ENCODE measurements around the gene RNF217. TPM values are rescaled to one million over a fixed set of nuclear protein-coding genes. Genes with fewer than 3 reads are reported as not detected.
A peak's percentile ranks its signal among the peaks of the same experiment; 100 is the strongest.
"Not testable (repeated sequence)": the region's sequence is repeated elsewhere in the genome, so short reads cannot be mapped to it uniquely, and the experiment has no call there.

Gene RNF217
- total RNA-seq, 4 donors from 2014 or later, result 26.2 to 32.2 (median 28.8) TPM

DNA sequence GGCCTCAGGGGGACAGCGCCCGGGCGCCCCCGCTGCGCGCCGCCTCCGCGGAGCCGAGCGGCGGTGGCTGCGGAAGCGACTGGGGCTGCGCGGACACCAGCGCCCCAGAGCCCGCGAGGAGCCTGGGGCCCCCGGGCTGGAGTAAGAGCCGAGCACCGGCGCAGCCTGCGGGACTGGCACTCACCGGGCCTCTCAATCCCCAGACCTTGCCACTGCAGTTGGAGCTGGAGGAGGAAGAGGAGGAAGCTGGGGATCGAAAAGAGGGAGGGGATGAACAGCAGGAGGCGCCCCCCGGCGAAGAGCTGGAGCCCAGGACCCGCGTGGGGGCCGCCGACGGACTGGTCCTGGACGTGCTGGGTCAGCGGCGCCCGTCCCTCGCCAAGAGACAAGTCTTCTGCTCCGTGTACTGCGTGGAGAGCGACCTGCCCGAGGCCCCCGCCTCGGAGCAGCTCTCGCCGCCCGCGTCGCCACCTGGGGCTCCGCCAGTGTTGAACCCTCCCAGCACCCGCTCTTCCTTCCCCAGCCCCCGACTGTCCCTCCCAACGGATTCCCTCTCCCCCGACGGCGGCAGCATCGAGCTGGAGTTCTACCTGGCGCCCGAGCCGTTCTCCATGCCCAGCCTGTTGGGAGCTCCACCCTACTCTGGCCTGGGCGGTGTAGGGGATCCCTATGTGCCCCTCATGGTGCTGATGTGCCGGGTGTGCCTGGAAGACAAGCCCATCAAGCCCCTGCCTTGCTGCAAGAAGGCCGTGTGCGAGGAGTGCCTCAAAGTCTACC, 590 bp downstream of the RNF217 start:
- no peaks in the 10 kb centered on the region for H3K27me3 ChIP-seq
- peaks cover 0 to 3% of the 10 kb centered on the region in 2 donors for H3K36me3 ChIP-seq
- peak; percentile 22 for ATAC-seq
- peak overlapping the region; percentile 93 to 97 (median 97) for H3K27ac ChIP-seq
- H3K9me3 ChIP-seq, result no peaks in the 10 kb centered on the region
- H3K4me1 ChIP-seq, result peaks cover 0 to 51% (median 21%) of the 10 kb centered on the region in 3 donors
- WGBS, 2 donors (ENCODE audit: low coverage in 1 of 2), result 0% methylated on average over 22 of the region's 65 CpGs; no CpG with 5 or more reads in 1 of the 2 donors
- H3K4me3 ChIP-seq, result peak overlapping the region; percentile 93 to 94
- TF ChIP-seq, protein P1, sequence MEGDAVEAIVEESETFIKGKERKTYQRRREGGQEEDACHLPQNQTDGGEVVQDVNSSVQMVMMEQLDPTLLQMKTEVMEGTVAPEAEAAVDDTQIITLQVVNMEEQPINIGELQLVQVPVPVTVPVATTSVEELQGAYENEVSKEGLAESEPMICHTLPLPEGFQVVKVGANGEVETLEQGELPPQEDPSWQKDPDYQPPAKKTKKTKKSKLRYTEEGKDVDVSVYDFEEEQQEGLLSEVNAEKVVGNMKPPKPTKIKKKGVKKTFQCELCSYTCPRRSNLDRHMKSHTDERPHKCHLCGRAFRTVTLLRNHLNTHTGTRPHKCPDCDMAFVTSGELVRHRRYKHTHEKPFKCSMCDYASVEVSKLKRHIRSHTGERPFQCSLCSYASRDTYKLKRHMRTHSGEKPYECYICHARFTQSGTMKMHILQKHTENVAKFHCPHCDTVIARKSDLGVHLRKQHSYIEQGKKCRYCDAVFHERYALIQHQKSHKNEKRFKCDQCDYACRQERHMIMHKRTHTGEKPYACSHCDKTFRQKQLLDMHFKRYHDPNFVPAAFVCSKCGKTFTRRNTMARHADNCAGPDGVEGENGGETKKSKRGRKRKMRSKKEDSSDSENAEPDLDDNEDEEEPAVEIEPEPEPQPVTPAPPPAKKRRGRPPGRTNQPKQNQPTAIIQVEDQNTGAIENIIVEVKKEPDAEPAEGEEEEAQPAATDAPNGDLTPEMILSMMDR (IDR thresholded peaks at IDR 0.05), result peak in 1 of 4 experiments; percentile 48
- TF ChIP-seq POLR2AphosphoS5 (IDR thresholded peaks at IDR 0.05), result peak; percentile 5
- TF ChIP-seq EP300 (IDR thresholded peaks at IDR 0.05), result no peak
- TF ChIP-seq POLR2A (IDR thresholded peaks at IDR 0.05), result peak; percentile 8 to 9

DNA sequence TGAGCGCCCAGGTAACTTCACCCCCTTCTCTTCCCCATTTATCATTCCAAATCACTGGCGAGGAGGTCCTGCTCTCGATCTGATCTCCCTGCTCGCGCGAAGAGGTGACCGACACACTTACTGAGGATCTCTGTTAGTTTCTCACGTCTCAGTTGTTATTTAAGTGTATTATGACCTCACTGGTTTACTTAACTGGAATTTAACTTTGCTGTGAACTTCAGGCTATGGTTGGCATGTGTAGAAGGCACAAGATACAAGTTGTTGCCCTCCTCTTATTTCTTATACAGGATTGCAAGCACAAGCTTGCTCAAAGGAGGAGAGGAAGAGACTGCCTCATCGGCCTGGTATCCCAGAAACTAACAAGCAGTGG, 1.2 kb downstream of the RNF217 start:
- H3K4me1 ChIP-seq, result peaks cover 0 to 57% (median 21%) of the 10 kb centered on the region in 3 donors
- H3K27ac ChIP-seq, result peak overlapping the region; percentile 93 to 97 (median 97)
- H3K27me3 ChIP-seq, result no peaks in the 10 kb centered on the region
- peaks cover 0 to 5% of the 10 kb centered on the region in 2 donors for H3K36me3 ChIP-seq
- ATAC-seq, result no peak
- TF ChIP-seq POLR2A (IDR thresholded peaks at IDR 0.05), result no peak
- TF ChIP-seq POLR2AphosphoS5 (IDR thresholded peaks at IDR 0.05), result peak; percentile 76
- H3K9me3 ChIP-seq, result no peaks in the 10 kb centered on the region
- 0% methylated on average over 3 to 9 of the region's 9 CpGs for WGBS, 2 donors (ENCODE audit: low coverage in 1 of 2)
- H3K4me3 ChIP-seq, result peak overlapping the region; percentile 93 to 94

DNA sequence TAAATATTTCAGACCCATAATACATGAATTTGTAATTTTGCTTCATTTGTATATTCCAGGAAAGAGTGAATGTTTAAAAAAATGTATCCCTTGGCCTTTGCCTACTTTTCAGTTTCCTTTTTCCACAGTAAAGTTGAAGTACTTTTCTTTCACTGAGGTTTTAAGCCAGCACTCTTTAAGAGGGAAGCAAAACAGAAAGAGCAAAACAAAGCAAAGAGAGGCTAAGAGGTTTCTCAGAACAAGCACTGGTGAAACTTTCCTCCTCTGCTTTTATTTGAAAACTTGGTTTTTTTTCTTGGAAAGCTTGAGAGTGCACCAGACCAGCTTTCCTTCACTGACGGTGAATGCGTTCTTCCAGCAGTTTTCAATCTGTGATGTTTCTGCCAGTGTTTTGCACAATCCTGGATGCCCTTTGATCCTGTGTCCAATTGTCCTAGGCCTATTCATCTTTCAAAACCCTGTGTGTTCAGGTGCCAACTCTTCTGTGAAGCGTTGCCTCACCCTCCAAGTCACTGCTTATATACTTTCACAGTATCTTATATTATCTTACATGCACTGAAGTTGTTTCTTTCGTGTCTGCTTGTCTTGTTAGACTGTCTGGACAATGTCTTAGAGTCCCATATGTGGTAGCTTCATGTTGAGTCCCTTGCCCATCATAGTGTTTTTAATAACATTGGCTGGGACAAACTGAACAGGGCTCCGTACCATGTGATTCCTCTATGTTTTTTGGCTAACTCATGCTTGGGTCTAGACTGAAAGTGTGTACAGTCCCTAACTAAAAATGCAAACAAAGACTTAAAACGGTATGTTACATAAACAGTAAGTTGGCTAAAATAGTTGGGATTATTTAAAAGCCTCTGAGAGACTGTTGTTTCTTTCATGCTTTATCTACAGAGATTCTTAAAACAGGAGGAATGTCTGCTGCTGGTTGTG, 1.9 kb downstream of the RNF217 start:
- Histone ChIP-seq H3K27ac (peak overlapping the region; percentile 93 to 97 (median 97)), H3K27me3 (no peaks in the 10 kb centered on the region), H3K4me3 (peak overlapping the region; percentile 93 to 94), H3K9me3 (no peaks in the 10 kb centered on the region), H3K4me1 (peaks cover 0 to 63% (median 21%) of the 10 kb centered on the region in 3 donors), H3K36me3 (peaks cover 0 to 5% of the 10 kb centered on the region in 2 donors)
- 5 to 6% methylated on average over 6 of the region's 6 CpGs for WGBS, 2 donors (ENCODE audit: low coverage in 1 of 2)
- ATAC-seq, result peak; percentile 59
- TF ChIP-seq, protein P1 (IDR thresholded peaks at IDR 0.05), result no peak
- TF ChIP-seq POLR2AphosphoS5 (IDR thresholded peaks at IDR 0.05) (peak; percentile 91), POLR2A (IDR thresholded peaks at IDR 0.05) (peak; percentile 7 to 14), EP300 (IDR thresholded peaks at IDR 0.05) (no peak)

DNA sequence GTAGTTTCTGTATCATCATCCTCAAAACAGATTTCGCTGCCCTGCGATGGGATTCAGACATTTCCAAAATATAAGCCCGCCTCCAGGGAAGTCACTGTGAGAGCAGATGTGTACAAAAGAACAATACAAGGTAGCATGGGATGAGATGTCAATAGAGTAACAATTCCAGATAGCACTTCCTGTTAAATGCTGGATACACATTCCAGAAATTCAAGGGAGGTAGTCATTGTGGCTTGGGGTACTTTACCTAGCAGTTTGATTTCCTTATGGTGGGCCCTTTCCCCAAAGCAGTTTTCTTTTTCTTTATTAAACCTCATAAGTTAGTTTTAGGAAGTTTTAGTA, 2.5 kb downstream of the RNF217 start:
- Histone ChIP-seq H3K4me1 (peaks cover 0 to 66% (median 21%) of the 10 kb centered on the region in 3 donors), H3K27me3 (no peaks in the 10 kb centered on the region), H3K4me3 (peak overlapping the region; percentile 93 to 94), H3K27ac (peak overlapping the region; percentile 93 to 97 (median 97)), H3K36me3 (peaks cover 0 to 5% of the 10 kb centered on the region in 2 donors), H3K9me3 (no peaks in the 10 kb centered on the region)
- WGBS, 2 donors (ENCODE audit: low coverage in 1 of 2), result 15 to 22% methylated on average over 3 of the region's 3 CpGs
- ATAC-seq, result no peak
- no peak for TF ChIP-seq POLR2A (IDR thresholded peaks at IDR 0.05)
- TF ChIP-seq, protein P1 (IDR thresholded peaks at IDR 0.05), result no peak
- no peak for TF ChIP-seq POLR2AphosphoS5 (IDR thresholded peaks at IDR 0.05)
- no peak for TF ChIP-seq EP300 (IDR thresholded peaks at IDR 0.05)

DNA sequence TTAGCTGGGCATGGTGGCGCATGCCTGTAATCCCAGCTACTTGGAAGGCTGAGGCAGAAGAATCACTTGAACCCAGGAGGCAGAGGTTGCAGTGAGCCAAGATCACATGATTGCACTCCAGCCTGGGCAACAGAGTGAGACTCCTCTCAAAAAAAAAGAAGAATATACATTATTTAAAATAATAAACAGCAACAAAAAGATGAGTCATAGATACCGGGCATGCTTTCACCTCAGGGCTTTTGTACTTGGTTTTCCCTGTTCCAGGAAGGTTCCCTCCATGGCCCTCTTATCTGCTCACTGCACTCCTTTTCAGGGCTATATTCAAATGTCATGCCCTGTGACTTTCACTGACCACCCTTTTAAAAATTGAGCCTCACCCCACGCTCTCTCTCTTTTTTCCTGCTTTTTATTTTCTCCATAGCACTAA, 3.2 kb downstream of the RNF217 start:
- ATAC-seq, H3K27me3 ChIP-seq, H3K36me3 ChIP-seq, H3K9me3 ChIP-seq: not testable (repeated sequence)
- Histone ChIP-seq H3K4me1 (peaks cover 0 to 71% (median 21%) of the 10 kb centered on the region in 3 donors), H3K4me3 (peak overlapping the region in 1 of 2 donors; percentile 94), H3K27ac (peak overlapping the region; percentile 11 to 97 (median 97))
- WGBS, 2 donors (ENCODE audit: low coverage in 1 of 2), result 51 to 73% methylated on average over 2 to 3 of the region's 3 CpGs
